ENCODE measurements around the gene DEPDC5.

DEPDC5 gene

DNA sequence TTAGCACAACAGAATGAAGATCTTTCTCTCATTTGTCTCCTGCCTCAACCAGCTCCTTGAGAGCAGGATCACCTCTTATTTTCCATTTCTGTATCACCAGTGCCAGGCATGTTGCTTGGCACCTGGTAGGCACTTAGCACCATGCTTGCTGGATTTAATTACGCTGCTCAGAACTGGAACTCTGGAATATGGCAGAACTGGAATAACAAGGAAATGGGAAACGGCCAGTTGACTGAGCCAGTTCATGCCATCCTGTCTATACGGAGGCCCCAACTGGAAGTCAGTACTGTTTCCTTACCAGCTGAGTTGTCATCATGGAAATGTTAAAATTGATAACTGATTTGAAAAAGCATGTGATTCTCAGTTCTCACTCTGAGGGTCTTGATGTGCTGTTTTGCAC lies 121.0 kb downstream of the DEPDC5 start:
- H3K36me3 ChIP-seq (ENCODE audit: insufficient read depth, low read length) = peaks cover 25% of the 10 kb centered on the region
- no peaks in the 10 kb centered on the region for H3K9me3 ChIP-seq (ENCODE audit: insufficient read depth, low read depth, low read length)
- H3K27ac ChIP-seq (ENCODE audit: low read depth, low read length) = no peak overlapping the region
- H3K4me3 ChIP-seq (ENCODE audit: low read length) = no peak overlapping the region
- no peaks in the 10 kb centered on the region for H3K4me1 ChIP-seq (ENCODE audit: insufficient read depth, low read length)
- WGBS = 94% methylated on average over 3 of the region's 3 CpGs
- H3K9ac ChIP-seq (ENCODE audit: low read depth, low read length) = no peak overlapping the region
- no peaks in the 10 kb centered on the region for H3K27me3 ChIP-seq (ENCODE audit: insufficient read depth, low read length)

DNA sequence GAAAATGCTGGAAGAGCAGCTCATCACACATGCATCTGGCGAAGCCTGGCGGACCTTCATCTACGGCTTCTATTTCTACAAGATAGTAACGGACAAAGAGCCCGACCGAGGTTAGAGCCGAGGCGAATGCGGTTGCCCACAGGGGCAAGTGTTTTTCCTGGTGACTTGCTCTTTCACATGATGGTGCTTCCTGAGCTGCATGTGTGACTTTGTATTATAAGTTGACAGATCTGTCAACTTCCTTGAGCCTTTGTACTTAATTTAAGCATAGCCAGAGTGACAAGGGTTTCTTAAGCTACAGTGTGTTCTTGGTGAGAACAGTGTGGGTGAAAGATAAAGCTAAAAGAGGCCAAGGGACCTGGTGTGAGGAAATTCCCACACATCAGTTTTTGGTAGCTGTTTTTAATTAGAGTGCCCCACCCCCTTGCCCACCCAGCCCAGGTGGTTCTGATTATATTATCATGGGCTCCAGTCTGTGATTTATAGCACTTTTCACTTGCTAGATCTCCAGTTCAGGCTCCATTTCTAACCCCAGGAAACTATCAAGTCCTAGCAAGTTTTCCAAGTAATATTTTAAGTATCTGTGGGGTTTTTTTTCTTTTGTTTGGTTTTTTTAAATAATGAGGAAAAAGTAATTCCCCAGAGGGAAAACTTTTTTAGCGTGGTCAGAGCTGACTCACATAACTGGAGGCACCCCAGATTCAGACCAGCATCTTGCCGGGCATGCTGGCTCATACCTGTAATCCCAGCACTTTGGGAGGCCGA lies 122.5 kb downstream of the DEPDC5 start:
- no peak overlapping the region for H3K4me3 ChIP-seq (ENCODE audit: low read length)
- no peaks in the 10 kb centered on the region for H3K27me3 ChIP-seq (ENCODE audit: insufficient read depth, low read length)
- H3K4me1 ChIP-seq (ENCODE audit: insufficient read depth, low read length) = no peaks in the 10 kb centered on the region
- H3K27ac ChIP-seq (ENCODE audit: low read depth, low read length) = no peak overlapping the region
- no peaks in the 10 kb centered on the region for H3K9me3 ChIP-seq (ENCODE audit: insufficient read depth, low read depth, low read length)
- no peak overlapping the region for H3K9ac ChIP-seq (ENCODE audit: low read depth, low read length)
- peaks cover 19% of the 10 kb centered on the region for H3K36me3 ChIP-seq (ENCODE audit: insufficient read depth, low read length)
- 94% methylated on average over 12 of the region's 12 CpGs for WGBS

DNA sequence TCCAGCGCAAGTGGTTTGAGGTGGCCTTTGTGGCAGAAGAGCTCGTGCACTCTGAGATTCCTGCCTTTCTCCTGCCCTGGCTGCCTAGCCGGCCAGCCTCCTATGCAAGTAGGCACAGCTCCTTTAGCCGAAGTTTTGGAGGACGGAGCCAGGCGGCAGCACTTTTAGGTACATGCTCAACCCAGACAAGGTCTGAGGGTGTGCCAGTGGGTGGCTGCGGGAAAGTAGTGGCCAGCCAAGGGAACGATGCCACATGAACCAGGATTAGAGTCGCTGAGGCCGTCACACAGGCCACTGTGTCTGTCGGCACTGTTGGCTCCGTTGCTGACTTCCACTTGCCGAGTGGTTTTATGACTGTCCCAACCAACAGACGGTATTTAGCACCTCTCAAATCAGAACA lies 125.8 kb downstream of the DEPDC5 start:
- Histone ChIP-seq H3K9me3 (ENCODE audit: insufficient read depth, low read depth, low read length) (no peaks in the 10 kb centered on the region), H3K27me3 (ENCODE audit: insufficient read depth, low read length) (no peaks in the 10 kb centered on the region), H3K27ac (ENCODE audit: low read depth, low read length) (no peak overlapping the region), H3K9ac (ENCODE audit: low read depth, low read length) (no peak overlapping the region), H3K36me3 (ENCODE audit: insufficient read depth, low read length) (peaks cover 8% of the 10 kb centered on the region), H3K4me1 (ENCODE audit: insufficient read depth, low read length) (no peaks in the 10 kb centered on the region), H3K4me3 (ENCODE audit: low read length) (no peak overlapping the region)
- WGBS = 93% methylated on average over 14 of the region's 14 CpGs

DNA sequence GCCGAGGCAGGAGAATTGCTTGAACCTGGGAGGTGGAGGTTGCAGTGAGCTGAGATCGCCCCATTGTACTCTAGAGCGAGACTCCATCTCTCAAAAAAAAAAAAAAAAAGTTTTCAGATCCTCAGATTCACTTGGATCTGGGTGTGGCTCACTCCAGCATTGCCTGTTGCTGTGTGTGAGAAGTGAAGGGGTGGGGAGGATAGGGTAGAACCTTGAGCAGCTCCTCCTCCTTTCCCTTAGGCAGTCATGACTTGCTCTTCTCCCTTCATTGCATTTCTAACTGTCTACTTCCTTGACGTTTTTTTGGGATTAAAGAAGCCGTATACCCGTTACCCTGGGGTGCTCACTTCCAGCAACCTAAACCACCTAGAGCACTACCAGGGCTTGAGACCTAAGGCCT lies 127.4 kb downstream of the DEPDC5 start:
- H3K36me3 ChIP-seq (ENCODE audit: insufficient read depth, low read length) = peaks cover 3% of the 10 kb centered on the region; the same call in 1 of the 2 replicates
- H3K4me3 ChIP-seq (ENCODE audit: low read length) = no peak overlapping the region
- WGBS = 90% methylated on average over 6 of the region's 6 CpGs
- H3K27me3 ChIP-seq (ENCODE audit: insufficient read depth, low read length) = no peaks in the 10 kb centered on the region
- no peak overlapping the region for H3K9ac ChIP-seq (ENCODE audit: low read depth, low read length)
- no peak overlapping the region for H3K27ac ChIP-seq (ENCODE audit: low read depth, low read length)
- H3K9me3 ChIP-seq (ENCODE audit: insufficient read depth, low read depth, low read length) = no peaks in the 10 kb centered on the region
- H3K4me1 ChIP-seq (ENCODE audit: insufficient read depth, low read length) = no peaks in the 10 kb centered on the region

DNA sequence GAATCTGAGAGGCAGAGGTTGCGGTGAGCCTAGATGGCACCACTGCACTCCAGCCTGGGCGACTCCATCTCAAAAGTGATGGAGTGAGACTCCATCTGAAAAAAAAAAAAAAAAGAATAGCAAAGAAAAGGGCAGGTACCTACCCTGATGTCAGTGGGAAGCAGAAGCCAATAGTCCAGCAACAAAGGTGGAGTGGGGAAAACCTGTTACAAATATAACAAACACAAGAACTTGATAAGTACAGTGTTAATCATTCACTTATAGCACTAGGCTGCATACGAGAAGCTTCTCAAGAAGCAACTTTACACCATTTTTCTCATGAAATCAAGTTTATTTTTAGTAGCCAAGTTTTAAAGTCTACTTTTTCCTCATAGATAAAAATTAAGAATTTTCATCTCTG lies 128.0 kb downstream of the DEPDC5 start:
- WGBS = 92% methylated on average over 3 of the region's 3 CpGs
- H3K4me1 ChIP-seq (ENCODE audit: insufficient read depth, low read length) = no peaks in the 10 kb centered on the region
- H3K36me3 ChIP-seq (ENCODE audit: insufficient read depth, low read length) = peaks cover 3% of the 10 kb centered on the region; the same call in 1 of the 2 replicates
- H3K9ac ChIP-seq (ENCODE audit: low read depth, low read length) = no peak overlapping the region
- no peak overlapping the region for H3K27ac ChIP-seq (ENCODE audit: low read depth, low read length)
- H3K9me3 ChIP-seq (ENCODE audit: insufficient read depth, low read depth, low read length) = no peaks in the 10 kb centered on the region
- no peaks in the 10 kb centered on the region for H3K27me3 ChIP-seq (ENCODE audit: insufficient read depth, low read length)
- no peak overlapping the region for H3K4me3 ChIP-seq (ENCODE audit: low read length)

DNA sequence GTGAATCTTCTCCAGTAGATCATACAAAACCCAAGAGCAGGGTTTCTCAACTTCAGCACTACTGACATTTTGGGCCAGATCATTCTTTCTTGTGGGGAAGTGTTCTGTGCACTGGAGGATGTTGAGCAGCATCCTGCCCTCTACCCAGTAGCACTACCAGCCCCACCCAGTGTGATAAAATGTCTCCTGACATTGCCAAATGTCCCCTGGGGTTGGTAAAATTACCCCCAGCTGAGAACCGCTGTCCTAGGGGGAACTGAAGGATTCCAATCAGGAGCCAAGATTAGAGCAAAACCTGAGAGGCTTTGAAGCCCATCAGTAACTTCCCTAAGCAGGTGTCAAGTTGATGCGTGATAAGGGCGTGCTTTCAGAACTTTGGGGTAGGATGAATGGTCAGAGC lies 129.2 kb downstream of the DEPDC5 start:
- Histone ChIP-seq H3K36me3 (ENCODE audit: insufficient read depth, low read length) (peaks cover 3% of the 10 kb centered on the region; the same call in 1 of the 2 replicates), H3K27ac (ENCODE audit: low read depth, low read length) (no peak overlapping the region), H3K27me3 (ENCODE audit: insufficient read depth, low read length) (no peaks in the 10 kb centered on the region), H3K9ac (ENCODE audit: low read depth, low read length) (no peak overlapping the region), H3K9me3 (ENCODE audit: insufficient read depth, low read depth, low read length) (no peaks in the 10 kb centered on the region), H3K4me3 (ENCODE audit: low read length) (no peak overlapping the region), H3K4me1 (ENCODE audit: insufficient read depth, low read length) (no peaks in the 10 kb centered on the region)
- WGBS = 84% methylated on average over 3 of the region's 3 CpGs

DNA sequence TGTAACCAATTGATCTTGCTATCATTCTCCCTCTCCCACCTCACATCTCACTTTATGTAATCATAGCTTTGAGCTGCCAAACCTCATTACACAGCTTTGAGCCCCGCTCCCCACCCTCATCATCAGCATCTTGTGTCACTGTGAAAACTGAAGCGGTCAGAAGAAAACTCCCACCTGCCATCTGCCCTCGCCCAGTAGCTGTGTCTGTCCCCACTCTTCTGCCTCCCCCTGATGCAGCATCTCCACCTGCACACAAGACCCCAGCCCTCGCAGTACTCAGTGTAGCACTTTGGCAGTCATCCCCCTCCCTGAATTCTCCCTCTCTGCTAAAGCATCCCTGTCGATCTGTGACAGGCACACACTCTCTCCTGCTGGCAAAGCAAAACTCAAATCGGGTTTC lies 130.2 kb downstream of the DEPDC5 start:
- Histone ChIP-seq H3K27me3 (ENCODE audit: insufficient read depth, low read length) (no peaks in the 10 kb centered on the region), H3K9me3 (ENCODE audit: insufficient read depth, low read depth, low read length) (no peaks in the 10 kb centered on the region), H3K36me3 (ENCODE audit: insufficient read depth, low read length) (peaks cover 3% of the 10 kb centered on the region; the same call in 1 of the 2 replicates), H3K4me1 (ENCODE audit: insufficient read depth, low read length) (no peaks in the 10 kb centered on the region), H3K9ac (ENCODE audit: low read depth, low read length) (no peak overlapping the region), H3K4me3 (ENCODE audit: low read length) (no peak overlapping the region), H3K27ac (ENCODE audit: low read depth, low read length) (no peak overlapping the region)
- 90% methylated on average over 6 of the region's 6 CpGs for WGBS

DNA sequence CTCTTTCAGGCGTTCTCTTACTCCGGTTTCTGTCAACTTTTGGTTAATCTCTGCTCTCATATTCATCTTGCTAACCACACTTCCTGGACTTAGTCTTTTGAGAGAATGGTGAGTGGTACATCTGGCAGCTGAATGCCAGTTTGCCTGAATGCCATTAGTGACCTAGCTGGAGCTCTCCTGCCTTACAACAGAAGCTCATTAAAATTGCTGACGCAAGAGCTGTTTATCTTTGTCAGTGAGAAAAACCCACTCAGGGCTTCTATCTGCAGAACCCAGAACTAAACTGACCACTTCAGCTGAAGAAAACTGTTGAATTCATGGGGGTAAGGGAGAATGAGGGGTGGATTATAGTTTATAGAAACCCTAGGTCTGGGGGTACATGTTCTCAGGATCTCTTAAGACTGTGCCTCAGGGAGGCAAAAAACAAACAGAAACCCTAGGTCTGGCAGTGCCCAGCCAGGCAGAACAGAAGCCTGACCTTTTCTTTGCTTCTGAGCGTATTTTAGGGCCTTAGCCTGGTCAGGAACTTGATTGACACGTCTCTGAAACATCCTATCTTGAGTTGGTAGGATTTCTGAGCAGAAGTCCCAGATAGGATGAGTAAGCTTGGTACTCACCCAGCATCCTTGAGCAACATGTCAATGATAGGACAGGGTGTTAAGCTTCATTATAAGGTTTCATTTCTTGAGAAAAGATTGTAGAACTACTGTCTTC lies 137.7 kb downstream of the DEPDC5 start:
- Histone ChIP-seq H3K4me1 (ENCODE audit: insufficient read depth, low read length) (peaks cover 10% of the 10 kb centered on the region; the same call in 1 of the 2 replicates), H3K9me3 (ENCODE audit: insufficient read depth, low read depth, low read length) (no peaks in the 10 kb centered on the region), H3K27ac (ENCODE audit: low read depth, low read length) (peak overlapping the region; percentile 46; the same call in 1 of the 2 replicates), H3K4me3 (ENCODE audit: low read length) (no peak overlapping the region), H3K9ac (ENCODE audit: low read depth, low read length) (no peak overlapping the region), H3K27me3 (ENCODE audit: insufficient read depth, low read length) (no peaks in the 10 kb centered on the region), H3K36me3 (ENCODE audit: insufficient read depth, low read length) (peaks cover 22% of the 10 kb centered on the region)
- 86% methylated on average over 5 of the region's 5 CpGs for WGBS

DNA sequence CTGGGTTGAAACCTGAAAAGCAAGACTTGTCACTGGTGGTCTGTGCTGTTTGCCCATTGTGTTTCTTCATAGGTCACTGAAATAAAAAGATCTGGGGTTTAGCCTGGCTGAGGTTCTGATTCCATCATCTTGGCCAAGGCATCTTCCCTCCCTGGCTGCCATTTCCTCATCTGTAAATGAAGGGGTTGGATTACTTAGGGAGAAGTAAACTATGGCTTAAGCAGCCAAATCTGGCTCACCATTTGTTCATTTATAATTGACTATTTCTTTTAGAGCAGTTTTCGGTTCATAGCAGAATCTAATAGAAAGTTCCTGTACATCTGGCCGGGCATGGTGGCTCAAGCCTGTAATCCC lies 138.2 kb downstream of the DEPDC5 start:
- H3K27me3 ChIP-seq (ENCODE audit: insufficient read depth, low read length) = no peaks in the 10 kb centered on the region
- H3K27ac ChIP-seq (ENCODE audit: low read depth, low read length) = no peak overlapping the region; the same call in 1 of the 2 replicates
- peaks cover 22% of the 10 kb centered on the region for H3K36me3 ChIP-seq (ENCODE audit: insufficient read depth, low read length)
- no peak overlapping the region for H3K9ac ChIP-seq (ENCODE audit: low read depth, low read length)
- WGBS = 92% methylated on average over 2 of the region's 2 CpGs
- H3K4me3 ChIP-seq (ENCODE audit: low read length) = no peak overlapping the region
- peaks cover 10% of the 10 kb centered on the region; the same call in 1 of the 2 replicates for H3K4me1 ChIP-seq (ENCODE audit: insufficient read depth, low read length)
- no peaks in the 10 kb centered on the region for H3K9me3 ChIP-seq (ENCODE audit: insufficient read depth, low read depth, low read length)

DNA sequence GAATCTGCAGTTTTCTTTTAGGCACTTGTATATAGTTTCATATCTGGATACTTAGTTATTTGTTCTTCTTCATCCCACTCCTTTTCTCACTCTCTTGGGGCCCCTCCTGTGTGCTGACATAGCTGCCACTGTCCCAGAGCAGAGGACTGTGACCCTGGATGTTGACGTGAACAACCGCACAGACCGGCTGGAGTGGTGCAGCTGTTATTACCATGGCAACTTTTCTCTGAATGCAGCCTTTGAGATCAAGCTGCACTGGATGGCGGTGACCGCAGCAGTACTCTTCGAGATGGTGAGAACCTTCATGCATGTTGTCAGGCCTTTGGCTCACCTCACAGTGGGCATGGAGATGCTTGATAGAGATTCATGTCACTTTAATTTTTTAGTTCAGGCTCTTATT lies 139.6 kb downstream of the DEPDC5 start:
- no peak overlapping the region for H3K9ac ChIP-seq (ENCODE audit: low read depth, low read length)
- H3K9me3 ChIP-seq (ENCODE audit: insufficient read depth, low read depth, low read length) = no peaks in the 10 kb centered on the region
- H3K27ac ChIP-seq (ENCODE audit: low read depth, low read length) = no peak overlapping the region
- 97% methylated on average over 6 of the region's 6 CpGs for WGBS
- H3K36me3 ChIP-seq (ENCODE audit: insufficient read depth, low read length) = peaks cover 22% of the 10 kb centered on the region
- no peaks in the 10 kb centered on the region for H3K27me3 ChIP-seq (ENCODE audit: insufficient read depth, low read length)
- peaks cover 14% of the 10 kb centered on the region; the same call in 1 of the 2 replicates for H3K4me1 ChIP-seq (ENCODE audit: insufficient read depth, low read length)
- H3K4me3 ChIP-seq (ENCODE audit: low read length) = no peak overlapping the region

DNA sequence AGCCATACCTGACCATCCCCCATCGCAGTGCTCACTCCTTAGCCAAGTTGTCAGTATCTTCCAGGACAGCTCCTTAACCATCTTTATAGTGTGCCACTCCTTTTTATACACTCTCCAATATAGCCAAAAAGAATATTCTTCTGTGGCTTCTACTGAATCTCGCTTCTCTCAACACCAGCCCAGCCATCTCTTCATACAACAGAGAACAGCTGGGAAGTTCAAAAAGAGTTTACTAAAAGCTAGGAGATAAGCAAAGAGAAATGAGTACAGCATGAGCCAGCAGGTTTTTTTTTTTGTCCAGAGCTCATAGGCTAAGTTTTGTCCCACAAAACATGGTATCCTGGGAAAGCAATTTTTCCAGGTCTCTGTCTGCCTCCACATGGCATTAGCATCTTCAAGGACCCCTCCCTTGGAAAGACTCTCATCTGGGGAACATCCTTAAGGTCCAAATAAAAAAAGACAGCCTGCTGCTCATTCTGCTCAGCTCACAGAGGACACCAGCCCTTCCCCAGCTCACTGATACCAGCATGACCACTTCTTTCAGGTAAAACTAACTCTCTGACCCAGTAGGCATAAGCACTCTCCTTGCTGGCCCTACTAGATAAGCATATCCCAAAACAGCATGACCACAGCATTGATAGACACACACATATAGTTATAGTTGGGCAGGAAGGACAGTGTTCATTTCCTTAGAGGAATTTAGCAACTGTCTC lies 141.7 kb downstream of the DEPDC5 start:
- Histone ChIP-seq H3K36me3 (ENCODE audit: insufficient read depth, low read length) (peaks cover 15% of the 10 kb centered on the region), H3K27ac (ENCODE audit: low read depth, low read length) (no peak overlapping the region), H3K4me1 (ENCODE audit: insufficient read depth, low read length) (peaks cover 14% of the 10 kb centered on the region; the same call in 1 of the 2 replicates), H3K9me3 (ENCODE audit: insufficient read depth, low read depth, low read length) (no peaks in the 10 kb centered on the region), H3K4me3 (ENCODE audit: low read length) (no peak overlapping the region), H3K9ac (ENCODE audit: low read depth, low read length) (no peak overlapping the region), H3K27me3 (ENCODE audit: insufficient read depth, low read length) (no peaks in the 10 kb centered on the region)
- WGBS = 96% methylated on average over 2 of the region's 2 CpGs
